ENCODE data around the gene TMEM33.

Gene TMEM33

DNA sequence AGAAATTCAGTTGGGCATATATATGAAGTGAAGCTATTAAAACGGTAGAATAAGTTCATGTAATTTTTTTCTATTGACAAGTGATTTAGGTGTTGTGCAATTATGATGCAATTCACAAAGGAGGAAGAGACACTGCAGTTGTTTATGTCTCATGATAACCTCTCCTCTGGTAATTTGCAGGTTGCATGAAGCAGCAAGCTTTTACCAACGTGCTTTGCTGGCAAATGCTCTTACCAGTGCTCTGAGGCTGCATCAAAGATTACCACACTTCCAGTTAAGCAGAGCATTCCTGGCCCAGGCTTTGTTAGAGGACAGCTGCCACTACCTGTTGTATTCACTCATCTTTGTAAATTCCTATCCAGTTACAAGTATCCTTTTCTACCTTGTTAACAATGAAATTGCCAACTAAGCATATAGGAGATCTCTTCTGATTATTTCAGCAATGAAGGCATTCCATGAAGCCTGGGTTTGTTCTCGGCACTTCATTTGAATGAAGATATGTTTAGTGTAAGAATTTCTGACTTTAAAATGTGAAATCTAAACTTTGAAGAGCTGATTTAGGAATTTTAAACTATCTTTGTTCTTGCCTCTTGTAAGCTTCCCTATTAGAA is 3.9 kb downstream of the TMEM33 start:
- no peak for DNase-seq (ENCODE audit: low read depth in 1 of 2, low spot score in 1 of 2)

DNA sequence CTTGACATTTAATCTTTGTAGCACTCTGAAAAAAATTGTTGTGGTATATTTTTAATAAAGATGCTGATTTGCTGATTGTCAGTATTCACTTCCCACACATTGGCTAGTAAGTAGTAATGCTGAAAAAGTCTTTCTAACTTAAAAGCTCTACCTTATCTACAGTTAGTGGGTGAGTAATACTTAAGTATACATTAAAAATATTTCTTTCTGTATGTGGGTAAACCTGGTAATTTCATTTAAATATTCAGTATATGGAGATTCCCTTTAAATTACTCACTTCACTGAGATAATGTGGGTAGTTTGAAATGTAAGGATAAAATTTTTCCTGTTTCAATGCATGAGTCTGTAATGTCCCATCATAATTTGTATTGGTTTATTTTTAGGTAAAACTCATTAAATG is 5.6 kb downstream of the TMEM33 start:
- no peak for DNase-seq (ENCODE audit: low read depth in 1 of 2, low spot score in 1 of 2)

DNA sequence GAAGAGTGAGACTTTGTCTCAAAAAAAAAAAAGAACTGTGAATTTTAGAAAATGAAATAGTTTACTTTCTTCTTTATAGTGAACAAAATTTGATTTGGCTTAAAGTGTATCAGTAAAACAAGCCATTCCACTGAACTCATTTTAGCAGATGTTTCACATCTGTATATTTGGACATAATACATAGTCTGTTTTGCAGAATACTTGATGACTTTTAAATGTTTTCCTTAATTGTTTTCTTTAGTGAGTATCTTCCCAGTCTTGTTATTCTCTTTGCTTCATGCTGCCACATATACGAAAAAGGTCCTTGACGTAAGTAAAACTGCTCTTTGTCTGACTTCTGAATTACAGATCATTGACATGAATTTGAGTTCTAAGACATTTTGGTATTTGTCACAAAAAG is 8.3 kb downstream of the TMEM33 start:
- DNase-seq (ENCODE audit: low read depth in 1 of 2, low spot score in 1 of 2): no peak

DNA sequence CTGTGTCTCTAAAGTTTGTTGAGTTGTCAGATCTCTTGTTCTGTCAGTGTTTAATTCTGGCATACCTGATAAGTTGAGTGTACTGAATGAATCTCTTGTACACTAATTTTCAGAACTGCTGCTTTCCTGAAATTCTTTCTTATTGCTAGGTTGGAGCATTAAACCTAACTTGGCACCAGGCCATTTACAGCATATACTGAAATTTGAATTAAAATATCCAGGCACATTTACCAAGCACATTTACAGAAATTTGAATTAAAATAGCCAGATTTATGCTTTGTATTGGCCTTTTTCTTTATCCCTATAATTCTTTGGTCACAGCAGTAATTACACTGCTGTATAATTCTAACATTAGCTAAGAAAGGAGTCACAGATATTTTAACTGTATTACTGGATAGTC is 8.9 kb downstream of the TMEM33 start:
- no peak for DNase-seq (ENCODE audit: low read depth in 1 of 2, low spot score in 1 of 2)

DNA sequence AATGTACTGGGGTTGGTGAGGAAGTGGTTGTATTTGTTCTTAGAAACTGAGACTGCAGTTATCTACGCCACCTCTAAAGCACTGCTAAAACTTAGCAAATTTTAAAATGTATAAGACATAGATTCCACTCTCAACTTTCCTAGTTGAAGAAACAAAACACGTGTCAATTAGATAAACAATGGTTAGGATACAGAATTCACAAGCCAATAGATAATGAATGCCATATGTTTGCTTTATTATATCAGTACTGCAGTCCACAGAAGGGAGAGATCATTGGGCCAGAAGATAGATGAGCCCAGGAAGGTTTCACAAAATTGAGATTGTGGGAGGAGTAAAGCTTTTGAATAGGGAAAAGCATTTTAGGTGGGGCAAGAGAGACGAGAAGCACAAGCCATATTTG is 14.3 kb downstream of the TMEM33 start:
- DNase-seq (ENCODE audit: low read depth in 1 of 2, low spot score in 1 of 2): no peak

DNA sequence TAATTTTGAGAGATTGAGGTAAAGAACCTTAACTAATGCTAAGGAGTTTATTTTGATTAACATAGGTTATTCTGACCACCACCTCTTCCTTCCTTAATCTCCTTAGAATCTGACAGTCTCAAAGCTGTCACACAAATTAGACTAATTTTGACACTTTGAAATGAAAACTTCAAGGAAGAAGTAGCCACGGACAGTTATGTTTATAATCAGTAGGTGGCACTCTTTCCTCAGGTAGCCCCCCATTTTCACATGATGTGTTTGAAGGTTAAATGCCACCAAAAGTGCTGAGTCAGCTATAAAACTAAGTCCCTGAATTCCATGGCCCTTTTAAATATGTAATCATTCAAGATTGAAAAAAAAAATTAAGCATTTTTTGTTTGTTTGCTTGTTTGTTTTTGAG is 22.4 kb downstream of the TMEM33 start:
- no peak for DNase-seq (ENCODE audit: low read depth in 1 of 2, low spot score in 1 of 2)

DNA sequence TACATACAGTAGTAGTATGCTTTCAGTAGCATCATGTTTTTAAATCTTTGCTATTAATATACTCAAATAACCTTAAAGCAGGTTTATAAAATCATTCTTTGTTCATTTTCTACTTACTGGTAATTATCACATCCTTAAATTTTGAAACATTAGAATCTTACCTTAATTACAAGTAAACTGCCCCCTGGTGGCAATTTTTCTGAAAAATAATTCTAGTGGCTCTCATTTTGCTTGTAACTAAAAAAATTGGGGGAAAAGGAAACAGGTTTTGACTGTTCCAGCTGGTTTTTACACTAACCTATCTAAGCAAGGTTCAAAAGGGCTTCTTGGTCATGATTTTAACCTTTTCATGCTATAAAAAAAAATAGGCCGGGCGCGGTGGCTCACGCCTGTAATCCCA is 27.9 kb downstream of the TMEM33 start:
- no peak for DNase-seq (ENCODE audit: low read depth in 1 of 2, low spot score in 1 of 2)

DNA sequence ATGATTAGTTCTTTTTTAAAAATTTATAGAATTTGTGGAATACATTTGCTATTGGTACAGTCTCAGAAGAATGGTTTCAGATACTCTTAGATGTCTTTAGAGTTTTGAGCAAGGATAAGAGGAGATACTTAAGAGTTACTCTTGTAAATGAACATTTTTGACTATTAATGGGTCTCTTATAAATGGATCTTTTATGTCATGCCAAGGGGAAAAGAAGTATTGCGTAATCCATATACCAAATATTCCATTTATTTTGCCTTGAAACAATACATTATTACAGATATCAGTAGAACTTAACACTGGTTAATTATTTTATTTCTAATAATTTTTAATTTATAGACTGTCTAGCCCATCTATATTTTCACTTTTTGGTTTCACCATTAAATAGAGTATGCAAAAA is 29.2 kb downstream of the TMEM33 start:
- DNase-seq (ENCODE audit: low read depth in 1 of 2, low spot score in 1 of 2): no peak

DNA sequence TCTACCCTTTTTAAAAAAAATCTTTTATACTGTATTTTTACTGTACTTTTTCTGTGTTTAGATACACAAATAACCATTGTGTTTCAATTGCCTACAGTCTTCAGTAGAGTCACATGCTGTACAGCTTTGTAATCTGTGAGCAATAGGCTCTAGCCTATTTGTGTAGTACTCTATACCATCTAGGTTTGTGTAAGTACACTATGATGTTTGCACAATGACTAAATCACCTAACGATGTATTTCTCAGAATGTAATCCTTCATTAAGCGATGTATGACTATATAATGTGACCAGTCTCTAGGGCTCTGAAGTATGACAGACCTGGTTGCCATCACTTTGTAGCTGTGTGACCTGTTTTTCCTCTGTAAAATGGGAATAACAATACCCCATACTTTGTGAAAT is 32.2 kb downstream of the TMEM33 start:
- DNase-seq (ENCODE audit: low read depth in 1 of 2, low spot score in 1 of 2): no peak

DNA sequence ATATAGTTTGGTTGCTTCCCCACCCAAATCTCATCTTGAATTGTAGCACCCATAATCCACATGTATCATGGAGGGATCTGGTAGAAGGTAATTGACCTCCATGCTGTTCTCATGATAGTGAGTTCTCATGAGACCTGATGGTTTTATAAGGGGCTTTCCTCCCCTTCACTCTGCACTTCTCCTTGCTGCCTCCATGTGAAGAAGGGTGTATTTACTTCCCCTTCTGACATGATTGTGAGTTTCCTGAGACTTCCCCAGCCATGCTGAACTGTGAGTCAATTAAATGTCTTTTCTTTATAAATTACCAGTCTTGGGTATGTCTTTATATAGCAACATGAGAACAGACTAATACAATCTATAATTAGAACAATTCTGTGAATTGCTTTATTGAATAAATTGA is 34.4 kb downstream of the TMEM33 start:
- DNase-seq (ENCODE audit: low read depth in 1 of 2, low spot score in 1 of 2): no peak

DNA sequence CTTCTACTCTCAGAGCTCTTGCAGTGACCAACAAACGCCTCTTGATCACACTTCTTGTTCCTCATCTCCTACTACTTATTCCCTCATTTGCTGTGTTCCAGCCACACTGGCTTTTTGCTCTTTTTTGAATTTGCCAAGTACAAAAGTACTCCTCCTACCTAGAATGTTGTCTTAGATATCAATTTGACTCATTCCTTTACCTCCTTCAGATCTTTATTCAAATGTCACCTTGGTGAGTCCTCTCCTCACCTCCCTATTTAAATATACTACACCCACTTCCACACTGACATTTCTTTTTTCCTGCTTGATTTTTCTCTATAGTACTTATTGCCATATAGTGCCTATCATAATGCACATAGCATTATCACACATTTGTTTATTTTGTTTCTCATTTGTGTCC is 40.1 kb downstream of the TMEM33 start:
- no peak for DNase-seq (ENCODE audit: low read depth in 1 of 2, low spot score in 1 of 2)

DNA sequence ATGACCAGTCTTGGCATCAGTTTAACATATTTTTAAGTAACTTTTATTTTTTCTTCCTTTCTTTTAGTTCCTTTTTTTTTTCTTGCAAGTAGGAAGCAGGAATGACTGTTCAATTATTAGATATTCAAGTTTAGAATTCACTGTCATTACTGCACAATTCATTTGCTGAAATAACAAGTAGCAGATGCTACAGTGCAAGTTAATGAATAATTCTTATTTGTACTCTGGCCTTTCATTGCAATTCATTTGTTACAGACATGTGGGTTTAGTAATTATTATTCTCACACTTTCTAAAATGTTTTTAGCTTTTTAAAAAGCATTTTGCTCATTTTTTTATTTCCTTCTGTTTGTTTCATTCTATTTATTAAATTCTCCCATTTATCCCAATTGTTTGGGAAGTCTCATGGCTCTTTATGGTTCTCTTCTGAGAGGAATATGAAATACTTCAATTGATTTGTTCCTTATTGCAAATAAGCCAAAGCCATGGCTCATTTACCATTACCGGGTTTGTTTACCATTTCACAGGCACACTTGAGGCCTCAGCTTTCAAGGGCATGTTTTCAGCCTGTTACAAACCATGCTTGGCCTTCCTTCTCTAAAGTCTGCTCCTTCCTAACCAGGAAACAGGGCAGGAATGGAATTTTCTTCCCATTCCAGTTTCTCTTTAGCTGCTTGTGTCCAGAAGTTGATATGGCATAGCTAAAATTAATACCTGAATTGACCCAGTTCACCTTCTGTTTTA is 41.7 kb downstream of the TMEM33 start:
- no peak for DNase-seq (ENCODE audit: low read depth in 1 of 2, low spot score in 1 of 2)

DNA sequence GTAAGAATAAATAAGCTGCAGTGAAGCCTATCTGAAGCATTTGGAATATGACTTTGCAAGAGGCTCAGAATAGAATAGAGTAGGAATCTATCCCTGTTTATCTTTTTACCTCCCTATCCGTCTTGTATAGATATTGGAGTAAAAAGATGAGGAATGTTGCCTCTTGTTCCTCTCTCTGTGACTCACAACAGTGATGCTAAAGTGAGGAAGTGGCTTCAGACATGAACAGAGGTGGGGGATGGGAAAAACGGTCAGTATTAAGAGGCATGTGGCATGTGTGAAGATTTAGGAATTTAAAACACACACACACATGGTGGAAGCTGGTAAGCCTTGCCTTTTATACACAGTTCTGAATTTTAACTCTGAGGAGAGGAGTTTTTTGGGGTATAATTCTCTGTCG is 42.5 kb downstream of the TMEM33 start:
- DNase-seq (ENCODE audit: low read depth in 1 of 2, low spot score in 1 of 2): no peak

DNA sequence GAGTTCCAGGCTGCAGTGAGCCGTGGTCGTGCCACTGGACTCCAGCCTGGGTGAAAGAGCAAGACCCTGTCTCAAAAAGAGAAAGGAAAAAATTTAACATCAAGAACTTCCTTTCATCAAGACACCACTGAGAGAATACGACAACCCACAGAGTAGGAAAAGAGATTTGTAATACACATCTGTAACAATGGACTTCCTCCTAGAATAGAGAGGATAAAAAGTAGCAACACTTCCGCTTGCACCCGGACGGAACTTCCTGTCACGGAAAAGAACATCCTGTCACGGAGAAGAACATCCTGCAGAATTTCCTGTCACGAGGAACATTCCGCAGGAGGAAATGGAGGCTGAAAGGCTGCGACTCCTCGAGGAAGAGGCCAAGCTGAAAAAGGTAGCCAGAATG is 46.2 kb downstream of the TMEM33 start, which contains the start of gene DCAF4L1:
TSS of gene DCAF4L1 (plus strand) at position 301 of the 400 bp plus-strand sequence. CDS start at position 338, 37 bp downstream.
- DNase-seq (ENCODE audit: low read depth in 1 of 2, low spot score in 1 of 2): no peak

DNA sequence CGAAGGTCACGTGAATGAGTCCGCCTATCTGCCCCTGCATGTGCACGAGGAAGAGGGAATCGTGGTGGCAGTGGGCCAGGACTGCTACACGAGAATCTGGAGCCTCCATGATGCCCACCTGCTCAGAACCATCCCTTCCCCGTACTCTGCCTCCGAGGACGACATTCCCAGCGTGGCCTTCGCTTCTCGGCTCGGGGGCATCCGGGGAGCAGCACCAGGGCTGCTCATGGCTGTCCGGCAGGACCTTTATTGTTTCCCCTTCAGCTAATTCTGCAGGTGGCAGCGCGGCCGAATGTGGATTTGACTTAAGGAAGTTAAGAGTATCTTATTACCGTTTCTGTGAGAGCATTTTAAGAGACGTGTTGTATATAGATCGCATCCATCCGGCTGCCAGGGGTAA is 47.5 kb downstream of the TMEM33 start:
- DNase-seq (ENCODE audit: low read depth in 1 of 2, low spot score in 1 of 2): no peak

DNA sequence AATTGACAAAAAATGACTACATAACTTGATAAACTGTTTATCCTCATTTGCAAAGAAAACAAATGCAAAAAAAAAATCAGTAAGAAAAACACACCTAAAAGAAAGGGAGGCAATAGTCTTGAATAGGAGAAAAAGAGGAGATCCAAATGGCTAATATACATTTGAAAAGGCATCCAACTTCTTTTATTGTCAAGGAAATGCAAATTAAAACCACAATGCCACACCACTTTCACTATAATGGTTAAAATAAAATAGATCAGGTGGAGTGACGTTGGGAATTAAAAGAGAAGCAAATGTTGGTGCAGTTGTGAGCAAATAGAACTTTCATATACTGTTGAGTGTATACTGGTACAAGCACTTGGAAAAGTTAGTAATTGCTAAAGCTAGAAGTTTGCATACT is 49.9 kb downstream of the TMEM33 start:
- DNase-seq (ENCODE audit: low read depth in 1 of 2, low spot score in 1 of 2): no peak

DNA sequence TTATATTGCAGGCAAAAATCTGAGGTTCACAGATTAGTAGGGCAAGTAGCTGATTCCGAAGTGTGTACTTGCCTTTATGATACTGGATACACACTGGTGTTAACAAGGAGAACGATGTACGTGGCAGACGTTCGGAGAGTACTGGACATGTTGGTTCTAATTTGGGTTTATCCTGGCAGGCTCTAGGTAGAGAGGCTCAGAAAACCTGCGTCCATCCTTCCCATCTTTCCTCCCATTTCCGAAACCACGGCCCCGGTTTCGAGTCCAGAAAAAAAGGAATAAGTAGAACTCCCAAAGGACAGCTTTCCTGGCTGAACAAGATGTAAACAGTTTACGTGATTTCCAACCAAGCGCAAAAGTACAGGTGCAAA is 54.8 kb downstream of the TMEM33 start:
- DNase-seq (ENCODE audit: low read depth in 1 of 2, low spot score in 1 of 2): no peak

DNA sequence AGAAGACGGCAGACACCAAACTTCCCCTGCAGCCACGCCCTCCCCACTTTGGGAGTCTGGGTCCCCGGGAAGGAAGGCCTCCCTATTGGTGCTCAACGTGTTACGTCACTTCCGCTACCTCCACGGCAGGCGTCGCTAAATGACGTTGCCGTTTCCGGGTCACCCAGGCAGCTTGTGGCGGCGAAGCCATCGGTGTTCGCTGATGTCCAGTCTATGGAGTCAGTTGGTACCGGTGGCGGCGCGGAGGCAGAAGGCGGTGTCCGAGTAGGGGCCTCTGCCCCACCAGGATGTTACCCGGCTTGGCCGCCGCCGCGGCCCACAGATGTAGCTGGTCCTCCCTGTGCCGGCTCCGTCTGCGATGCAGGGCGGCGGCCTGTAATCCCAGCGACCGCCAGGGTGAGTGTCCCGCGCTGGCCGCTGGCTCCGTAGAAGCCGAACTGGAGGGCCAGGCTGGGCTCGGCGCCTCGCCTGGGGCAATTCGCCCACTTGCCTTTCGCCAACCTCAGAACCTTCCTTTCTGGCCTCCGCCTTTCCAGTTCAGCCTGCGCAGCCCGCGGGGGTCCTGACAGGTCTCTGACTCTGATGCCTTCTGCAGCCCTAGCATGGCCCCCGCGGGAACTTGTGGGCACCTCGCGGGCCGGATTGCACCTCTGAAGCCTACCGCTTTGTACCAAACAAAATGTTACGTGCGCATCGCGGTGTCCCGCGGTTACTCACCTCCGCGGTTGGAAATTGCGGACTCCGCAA is 55.3 kb downstream of the TMEM33 start, which contains the start of gene SLC30A9:
TSS of gene SLC30A9 (plus strand) at position 166 of the 747 bp plus-strand sequence. CDS start at position 288, 122 bp downstream.
- peak; percentile 80 to 87 for DNase-seq (ENCODE audit: low read depth in 1 of 2, low spot score in 1 of 2)

DNA sequence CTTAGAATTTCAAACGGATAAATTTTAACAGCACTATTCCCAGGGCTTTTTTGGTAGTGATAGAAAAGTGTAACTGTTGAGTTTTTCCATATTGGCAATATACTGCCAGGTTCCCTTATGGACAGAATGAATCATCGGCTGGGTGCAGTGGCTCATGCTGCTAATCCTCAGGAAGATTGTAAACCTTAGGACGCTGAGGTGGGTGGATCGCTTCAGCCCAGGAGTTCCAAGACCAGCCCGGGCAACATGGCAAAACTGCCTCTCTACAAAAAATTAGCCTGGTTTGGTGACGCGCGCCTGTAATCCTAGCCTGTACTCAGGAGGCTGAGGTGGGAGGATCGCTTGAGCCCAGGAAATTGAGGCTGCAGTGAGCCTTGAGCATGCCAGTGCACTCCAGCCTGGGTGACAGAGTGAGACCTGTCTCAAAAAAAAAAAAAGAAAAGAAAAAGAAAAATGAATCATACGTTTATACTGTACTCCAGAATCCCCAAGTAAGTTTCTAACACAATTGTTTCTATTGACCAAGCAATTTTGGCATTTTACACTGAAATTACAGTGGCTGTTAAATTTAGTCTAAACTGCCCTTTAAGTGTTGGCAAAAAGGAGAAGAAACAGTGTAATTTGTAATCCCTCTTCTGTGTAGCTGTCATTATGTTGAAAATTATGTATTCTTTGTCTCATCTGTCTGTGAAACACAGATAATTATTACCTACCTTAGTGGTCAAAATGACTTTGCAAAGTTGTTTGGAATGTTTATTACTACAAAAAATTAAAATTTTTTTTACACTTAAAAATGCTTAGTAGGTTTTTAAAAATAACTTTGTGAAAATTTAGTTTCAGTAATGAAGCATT is 56.9 kb downstream of the TMEM33 start:
- DNase-seq (ENCODE audit: low read depth in 1 of 2, low spot score in 1 of 2): no peak

DNA sequence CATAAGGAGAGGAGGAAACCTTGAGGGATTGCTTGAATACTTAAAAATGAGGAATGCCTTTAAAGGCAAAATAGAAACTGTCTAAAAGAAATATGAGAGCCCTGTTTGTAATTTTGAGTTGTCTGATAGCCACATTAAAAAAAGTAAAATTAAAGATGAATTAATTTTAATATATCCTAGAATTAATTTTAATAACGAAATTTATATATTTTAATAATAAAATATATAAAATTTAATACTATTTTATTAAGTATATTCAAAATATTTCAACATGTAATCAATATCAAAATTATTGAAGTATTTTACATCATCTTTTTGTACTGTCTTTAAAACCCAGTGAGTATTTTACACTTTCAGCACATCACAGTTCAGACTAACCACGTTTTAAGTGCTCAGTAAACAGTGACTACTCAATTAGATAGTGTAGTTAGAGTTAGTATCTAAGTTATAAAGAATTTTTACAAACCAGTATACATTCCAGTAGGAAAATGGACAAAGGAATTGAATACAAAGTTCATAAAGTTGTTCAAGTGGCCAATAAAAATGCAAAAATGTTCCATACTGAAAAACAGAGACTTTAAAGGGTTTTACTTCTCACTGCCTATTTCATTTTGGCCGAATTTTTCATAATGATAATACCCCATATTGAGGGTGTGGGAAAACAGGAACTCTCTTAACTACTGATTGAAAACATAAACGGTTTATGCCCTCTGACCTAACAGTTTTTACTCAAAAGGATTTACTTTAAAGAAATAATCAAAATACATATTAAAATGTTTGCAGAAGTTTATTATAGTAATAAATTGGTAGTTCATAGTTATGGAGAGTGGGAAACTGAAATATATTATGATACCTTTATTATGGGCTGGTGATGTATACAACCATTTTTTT is 58.0 kb downstream of the TMEM33 start:
- no peak for DNase-seq (ENCODE audit: low read depth in 1 of 2, low spot score in 1 of 2)

All from activated T-helper 1 cell treated with anti-CD3 and anti-CD28 coated beads, Interleukin-2, amount 50 U/mL, for 16 hours (primary cell).